Effector memory CD8-positive, alpha-beta T cell (primary cell): ENCODE measurements around the gene ZFP28.

Experiments
- ATAC-seq: fragments of 150-1000 bp; cut with Tn5 transposase; replicated peaks from 2 replicates; pipeline ENCODE4 v1.10.0; 2021; ENCODE audit warnings: mild to moderate bottlenecking, moderate library complexity
- DNase-seq, 3 experiments: peaks; one replicate each; pipeline ENCODE4 v3.0.0; 2021
- H3K27ac Mint-ChIP-seq, 2 donors: one replicate each; pipeline ENCODE4 v1.8.0; 2022; ENCODE audit warnings: mild to moderate bottlenecking in 2 of 2, mixed read lengths in 2 of 2, moderate library complexity in 2 of 2
- H3K27me3 Mint-ChIP-seq, 2 donors: one replicate each; pipeline ENCODE4 v1.8.0; 2022; ENCODE audit warnings: mixed read lengths in 2 of 2
- H3K36me3 Mint-ChIP-seq: one replicate; pipeline ENCODE4 v1.8.0; 2022; ENCODE audit warnings: mild to moderate bottlenecking, moderate library complexity, mixed read lengths; ENCODE audit not compliant: insufficient read depth
- H3K4me1 Mint-ChIP-seq, 2 donors: one replicate each; pipeline ENCODE4 v1.8.0; 2022; ENCODE audit warnings: low read depth in 2 of 2, mixed read lengths in 2 of 2
- H3K4me3 Mint-ChIP-seq, 2 donors: one replicate each; pipeline ENCODE4 v1.8.0; 2022; ENCODE audit warnings: mild to moderate bottlenecking in 2 of 2, mixed read lengths in 2 of 2, moderate library complexity in 2 of 2
- H3K9me3 Mint-ChIP-seq, 2 donors: one replicate each; pipeline ENCODE4 v1.8.0; 2022; ENCODE audit warnings: mixed read lengths in 2 of 2
- total RNA-seq, 9 experiments: gene quantifications; one replicate each; lab custom pipeline; 2026; lab: John Stamatoyannopoulos, UW

Gene ZFP28
- 1.3 to 25.9 (median 7.7) reads per million in 9 experiments for total RNA-seq

DNA sequence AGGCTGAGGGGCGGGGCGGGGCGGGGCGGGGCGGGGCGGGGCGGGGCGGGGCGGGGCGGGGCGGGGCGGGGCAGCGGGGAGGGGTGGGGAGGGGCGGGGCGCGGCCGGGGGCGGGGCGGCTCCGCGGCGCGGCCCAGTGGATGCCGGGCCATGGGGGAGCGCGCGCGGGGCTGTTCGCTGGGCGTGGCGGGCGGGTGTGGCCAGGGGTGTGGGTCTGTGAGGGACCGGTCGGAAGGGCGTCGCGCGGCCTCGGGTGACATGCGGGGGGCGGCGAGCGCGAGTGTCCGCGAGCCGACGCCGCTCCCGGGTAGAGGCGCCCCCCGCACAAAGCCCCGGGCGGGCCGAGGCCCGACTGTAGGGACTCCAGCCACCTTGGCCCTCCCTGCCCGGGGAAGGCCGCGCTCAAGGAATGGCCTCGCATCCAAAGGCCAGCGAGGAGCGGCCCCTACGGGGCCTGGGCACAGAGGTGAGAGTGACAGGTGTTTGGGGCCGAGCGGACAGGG lies at the start of gene ZFP28:
Gene ZFP28, plus strand, starts transcription at position 188 of the 503 bp plus-strand sequence. Its CDS starts 71 bp downstream, at position 259.
- Mint-ChIP-seq H3K27ac (peak within 1 kb of the TSS; percentile 62 to 90), H3K36me3 (peaks cover 9% of the 10 kb centered on the region), H3K4me3 (peak within 1 kb of the TSS; percentile 86 to 89), H3K27me3 (peaks cover 0 to 6% of the 10 kb centered on the region in 2 donors), H3K4me1 (peaks cover 10 to 13% of the 10 kb centered on the region in 2 donors), H3K9me3 (peaks cover 11 to 14% of the 10 kb centered on the region in 2 donors)
- DNase-seq (peak in 1 of 3 experiments; percentile 3), ATAC-seq (peak; percentile 62)

GRCh38 chr19:56491399-56491798 lies 47.3 kb upstream of the ZFP28 start:
- DNase-seq (no peak), ATAC-seq (no peak)
- H3K27ac Mint-ChIP-seq = no peak overlapping the region
- no peaks in the 10 kb centered on the region for H3K36me3 Mint-ChIP-seq
- H3K27me3 Mint-ChIP-seq = no peaks in the 10 kb centered on the region
- peaks cover 20 to 23% of the 10 kb centered on the region in 2 donors for H3K9me3 Mint-ChIP-seq
- no peaks in the 10 kb centered on the region for H3K4me1 Mint-ChIP-seq
- H3K4me3 Mint-ChIP-seq = no peak overlapping the region

DNA sequence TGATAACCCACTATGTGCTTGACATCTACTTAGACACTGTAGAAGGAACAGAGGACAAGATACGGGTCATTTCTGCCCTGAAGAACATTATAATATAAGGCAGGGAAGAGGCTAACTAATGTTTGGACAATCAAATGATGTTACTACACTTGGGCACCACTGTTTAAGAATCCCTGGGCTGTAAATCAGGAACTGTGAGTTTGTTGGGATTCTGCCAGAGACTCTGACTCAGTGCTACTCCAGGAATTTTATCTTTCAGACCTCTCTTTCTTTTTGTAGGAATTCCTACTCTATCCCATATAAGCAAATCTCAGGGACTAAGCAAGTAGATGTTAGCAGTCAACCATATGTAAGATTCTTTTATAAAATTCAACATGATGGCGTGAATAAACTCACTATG lies 34.2 kb upstream of the ZFP28 start:
- no peaks in the 10 kb centered on the region for H3K36me3 Mint-ChIP-seq
- H3K9me3 Mint-ChIP-seq = peaks cover 7 to 8% of the 10 kb centered on the region in 2 donors
- H3K4me3 Mint-ChIP-seq = no peak overlapping the region
- no peaks in the 10 kb centered on the region for H3K27me3 Mint-ChIP-seq
- H3K4me1 Mint-ChIP-seq = no peaks in the 10 kb centered on the region
- H3K27ac Mint-ChIP-seq = no peak overlapping the region
- ATAC-seq = no peak
- DNase-seq = no peak

GRCh38 chr19:56507446-56508289 lies 31.1 kb upstream of the ZFP28 start, which contains the start of gene ZNF471:
Gene ZNF471, plus strand, starts transcription at chr19:56507855. Its CDS starts 3,717 bp downstream, at chr19:56511572.
- no peak within 1 kb of the TSS for H3K27ac Mint-ChIP-seq
- no peaks in the 10 kb centered on the region for H3K27me3 Mint-ChIP-seq
- H3K9me3 Mint-ChIP-seq = peaks cover 2 to 5% of the 10 kb centered on the region in 2 donors
- ATAC-seq = peak; percentile 92
- DNase-seq = peak; percentile 11 to 31 (median 22)
- H3K36me3 Mint-ChIP-seq = no peaks in the 10 kb centered on the region
- H3K4me3 Mint-ChIP-seq = no peak within 1 kb of the TSS
- no peaks in the 10 kb centered on the region for H3K4me1 Mint-ChIP-seq

- DNase-seq (no peak), ATAC-seq (no peak)
- Mint-ChIP-seq H3K4me3 (no peak overlapping the region), H3K27ac (no peak overlapping the region), H3K4me1 (no peaks in the 10 kb centered on the region), H3K36me3 (no peaks in the 10 kb centered on the region), H3K27me3 (no peaks in the 10 kb centered on the region), H3K9me3 (peaks cover 0 to 5% of the 10 kb centered on the region in 2 donors)
Observed at GRCh38 chr19:56508290-56508778, 30.4 kb upstream of the ZFP28 start.

DNA sequence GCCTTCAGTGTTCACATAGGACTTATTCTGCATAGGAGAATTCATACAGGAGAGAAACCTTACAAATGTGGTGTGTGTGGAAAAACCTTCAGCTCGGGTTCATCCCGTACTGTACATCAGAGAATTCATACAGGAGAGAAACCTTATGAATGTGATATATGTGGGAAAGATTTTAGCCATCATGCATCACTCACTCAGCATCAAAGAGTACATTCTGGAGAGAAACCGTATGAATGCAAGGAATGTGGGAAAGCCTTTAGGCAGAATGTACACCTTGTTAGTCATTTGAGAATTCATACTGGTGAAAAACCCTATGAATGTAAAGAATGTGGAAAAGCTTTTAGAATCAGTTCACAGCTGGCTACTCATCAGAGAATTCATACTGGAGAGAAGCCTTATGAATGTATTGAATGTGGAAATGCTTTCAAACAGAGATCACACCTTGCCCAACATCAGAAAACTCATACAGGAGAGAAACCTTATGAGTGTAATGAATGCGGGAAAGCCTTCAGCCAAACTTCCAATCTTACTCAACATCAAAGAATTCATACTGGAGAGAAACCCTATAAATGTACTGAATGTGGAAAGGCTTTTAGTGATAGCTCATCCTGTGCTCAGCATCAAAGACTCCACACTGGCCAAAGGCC lies 13.4 kb upstream of the ZFP28 start:
- peaks cover 17 to 22% of the 10 kb centered on the region in 2 donors for H3K9me3 Mint-ChIP-seq
- H3K27me3 Mint-ChIP-seq = no peaks in the 10 kb centered on the region
- ATAC-seq = no peak
- no peak overlapping the region for H3K27ac Mint-ChIP-seq
- H3K4me3 Mint-ChIP-seq = no peak overlapping the region
- DNase-seq = no peak
- H3K36me3 Mint-ChIP-seq = no peaks in the 10 kb centered on the region
- H3K4me1 Mint-ChIP-seq = no peaks in the 10 kb centered on the region

DNA sequence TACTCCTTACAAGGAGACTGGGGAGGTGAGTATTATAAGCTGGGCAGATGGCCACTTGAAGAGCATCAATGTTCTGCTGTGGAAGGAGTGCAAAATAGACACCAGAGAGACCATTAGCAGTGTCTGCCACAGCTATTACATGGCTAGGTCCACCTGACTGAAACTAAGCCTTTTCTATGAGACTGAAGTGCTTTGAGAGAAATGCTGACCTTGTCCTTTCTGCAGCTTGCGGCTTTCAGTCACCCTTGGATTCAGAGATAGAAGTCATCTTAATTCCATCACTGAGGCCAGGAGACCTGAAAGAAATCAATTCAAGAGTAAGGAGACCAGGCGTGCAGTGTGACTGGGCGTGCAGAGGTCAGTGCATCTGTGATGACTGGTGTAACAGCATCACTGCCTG lies 1.3 kb upstream of the ZFP28 start:
- DNase-seq (no peak), ATAC-seq (no peak)
- peaks cover 10 to 13% of the 10 kb centered on the region in 2 donors for H3K4me1 Mint-ChIP-seq
- peak overlapping the region in 1 of 2 donors; percentile 62 for H3K27ac Mint-ChIP-seq
- peaks cover 9% of the 10 kb centered on the region for H3K36me3 Mint-ChIP-seq
- H3K9me3 Mint-ChIP-seq = peaks cover 14% of the 10 kb centered on the region in 2 donors
- H3K27me3 Mint-ChIP-seq = peaks cover 0 to 6% of the 10 kb centered on the region in 2 donors
- H3K4me3 Mint-ChIP-seq = peak overlapping the region; percentile 86 to 89

DNA sequence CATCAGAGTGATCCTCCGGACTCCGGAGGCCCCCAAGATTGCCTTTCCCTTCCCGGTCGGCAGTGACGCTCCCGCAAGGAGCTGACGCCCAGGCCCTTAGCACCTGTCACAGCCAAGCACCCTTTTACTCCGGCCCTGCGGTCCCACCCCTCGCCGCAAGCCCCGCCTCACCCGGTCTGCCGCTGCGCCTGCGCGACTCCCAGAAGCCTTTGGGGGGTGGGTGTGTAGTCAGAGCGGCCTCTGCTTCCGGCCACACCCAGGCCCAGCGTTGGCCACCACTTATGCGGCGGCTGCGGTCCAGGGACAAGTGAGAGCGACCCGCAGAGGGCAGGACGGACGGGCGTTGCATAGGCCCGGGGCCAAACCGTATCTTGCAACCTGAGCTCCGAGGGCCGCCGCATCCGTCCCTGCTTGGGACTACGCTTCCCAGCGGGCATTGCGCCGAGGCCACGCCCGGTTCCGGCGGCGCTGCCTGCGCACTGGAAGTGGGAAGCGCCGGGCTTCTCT lies 441 bp upstream of the ZFP28 start:
- Mint-ChIP-seq H3K27me3 (peaks cover 0 to 6% of the 10 kb centered on the region in 2 donors), H3K9me3 (peaks cover 11 to 14% of the 10 kb centered on the region in 2 donors), H3K4me3 (peak overlapping the region; percentile 86 to 89), H3K27ac (peak overlapping the region; percentile 62 to 90), H3K36me3 (peaks cover 9% of the 10 kb centered on the region), H3K4me1 (peaks cover 10 to 13% of the 10 kb centered on the region in 2 donors)
- DNase-seq (peak; percentile 77 to 79 (median 79)), ATAC-seq (peak; percentile 88)

- Mint-ChIP-seq H3K4me3 (no peak overlapping the region), H3K36me3 (peaks cover 11% of the 10 kb centered on the region), H3K9me3 (peaks cover 9 to 28% of the 10 kb centered on the region in 2 donors), H3K27me3 (no peaks in the 10 kb centered on the region), H3K4me1 (peaks cover 6 to 7% of the 10 kb centered on the region in 2 donors), H3K27ac (no peak overlapping the region)
- no peak for ATAC-seq
- DNase-seq = no peak
Observed at GRCh38 chr19:56543776-56544175, 5.0 kb downstream of the ZFP28 start.

DNA sequence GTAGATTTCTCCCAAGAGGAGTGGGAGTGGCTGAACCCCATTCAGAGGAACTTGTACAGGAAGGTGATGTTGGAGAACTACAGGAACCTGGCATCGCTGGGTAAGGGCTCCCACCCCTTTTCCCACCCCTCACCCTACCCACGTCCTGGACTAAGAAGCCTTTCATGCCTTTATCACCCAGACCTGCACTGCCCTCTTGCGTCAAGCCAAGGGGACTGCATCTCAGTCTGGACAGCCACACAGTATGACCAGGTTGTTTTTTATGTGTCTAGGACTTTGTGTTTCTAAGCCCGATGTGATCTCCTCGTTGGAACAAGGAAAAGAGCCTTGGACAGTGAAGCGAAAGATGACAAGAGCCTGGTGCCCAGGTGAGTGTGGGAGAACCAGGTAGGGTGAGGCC lies 8.8 kb downstream of the ZFP28 start:
- peaks cover 2 to 22% of the 10 kb centered on the region in 2 donors for H3K9me3 Mint-ChIP-seq
- H3K36me3 Mint-ChIP-seq = peaks cover 26% of the 10 kb centered on the region
- no peak for ATAC-seq
- H3K27me3 Mint-ChIP-seq = no peaks in the 10 kb centered on the region
- no peak overlapping the region for H3K4me3 Mint-ChIP-seq
- no peaks in the 10 kb centered on the region for H3K4me1 Mint-ChIP-seq
- DNase-seq = no peak
- H3K27ac Mint-ChIP-seq = no peak overlapping the region

- H3K9me3 Mint-ChIP-seq = peaks cover 14 to 18% of the 10 kb centered on the region in 2 donors
- no peak overlapping the region for H3K27ac Mint-ChIP-seq
- peaks cover 15% of the 10 kb centered on the region for H3K36me3 Mint-ChIP-seq
- no peaks in the 10 kb centered on the region for H3K4me1 Mint-ChIP-seq
- DNase-seq (no peak), ATAC-seq (no peak)
- H3K27me3 Mint-ChIP-seq = no peaks in the 10 kb centered on the region
- no peak overlapping the region for H3K4me3 Mint-ChIP-seq
Observed at GRCh38 chr19:56554272-56554869, 15.6 kb downstream of the ZFP28 start.

GRCh38 chr19:56562766-56563165 lies 24.0 kb downstream of the ZFP28 start:
- ATAC-seq (no peak), DNase-seq (no peak)
- no peak overlapping the region for H3K4me3 Mint-ChIP-seq
- peaks cover 8 to 10% of the 10 kb centered on the region in 2 donors for H3K4me1 Mint-ChIP-seq
- no peak overlapping the region for H3K27ac Mint-ChIP-seq
- H3K27me3 Mint-ChIP-seq = no peaks in the 10 kb centered on the region
- peaks cover 3% of the 10 kb centered on the region for H3K36me3 Mint-ChIP-seq
- H3K9me3 Mint-ChIP-seq = peaks cover 16 to 25% of the 10 kb centered on the region in 2 donors

DNA sequence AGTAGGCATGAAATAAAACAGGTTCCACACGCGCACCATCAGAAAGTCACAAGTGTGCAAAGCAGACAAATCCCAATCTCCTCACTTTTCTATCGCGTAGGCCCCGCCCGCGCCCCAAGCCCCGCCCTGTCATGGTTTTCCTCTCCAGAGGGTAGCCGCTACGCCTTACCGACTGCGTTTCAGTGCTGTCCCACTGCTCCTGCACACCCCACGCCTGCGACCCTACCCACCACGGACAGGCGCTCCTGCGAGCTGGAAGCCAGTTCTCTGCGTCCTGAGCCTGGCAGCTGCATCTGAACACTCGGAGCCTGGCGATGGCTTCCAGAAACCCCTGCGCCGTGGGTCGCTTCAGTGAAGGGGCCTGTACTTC lies 28.1 kb downstream of the ZFP28 start:
- Mint-ChIP-seq H3K27ac (peak overlapping the region; percentile 90 to 94), H3K9me3 (peaks cover 16 to 24% of the 10 kb centered on the region in 2 donors), H3K27me3 (no peaks in the 10 kb centered on the region), H3K4me1 (peaks cover 11 to 12% of the 10 kb centered on the region in 2 donors), H3K4me3 (peak overlapping the region; percentile 95 to 98), H3K36me3 (peaks cover 6% of the 10 kb centered on the region)
- ATAC-seq = peak; percentile 17
- no peak for DNase-seq
